GM12878 (cell line): Measurements from ENCODE around the gene FARS2. TPM values are rescaled to one million over a fixed set of nuclear protein-coding genes. Genes with fewer than 3 reads are reported as not detected.

Experiments
- ATAC-seq: fragments of 200-7000 bp; cut with Tn5 transposase; 3 replicates; pipeline ENCODE4 v1.9.1; 2020; ENCODE audit warnings: mild to moderate bottlenecking, moderate library complexity
- BruUV-seq: library from RNA; stranded (reverse); fragments of 400-500 nt; replicated peaks from 2 replicates; lab custom pipeline; 2021; lab: Mats Ljungman, UMichigan
- CTCF ChIA-PET: fragments of 300-600 bp; sonication (Branson Sonifier 250); formaldehyde crosslinking; extraction: SDS; loops from one replicate; lab custom pipeline; 2021; ENCODE audit warnings: inconsistent platforms; lab: Yijun Ruan, JAX
- POLR2A ChIA-PET: fragments of 350-600 bp; formaldehyde crosslinking; extraction: SDS; loops from one replicate; lab custom pipeline; 2021; ENCODE audit warnings: inconsistent platforms; lab: Charles Lee
- RAD21 ChIA-PET: fragments of 300-600 bp; sonication (Branson Sonifier 250); formaldehyde crosslinking; loops from one replicate; lab custom pipeline; 2023; ENCODE audit warnings: antibody characterized with exemption; ENCODE audit not compliant: unreplicated experiment; lab: Charles Lee
- SMC1A ChIA-PET: fragments of 300-600 bp; sonication (Branson Sonifier 250); formaldehyde crosslinking; loops from one replicate; lab custom pipeline; 2023; ENCODE audit not compliant: unreplicated experiment, uncharacterized antibody; lab: Charles Lee
- DNase-seq: peaks from one replicate; pipeline ENCODE4 v3.0.0-alpha.2; 2011; ENCODE audit warnings: low read depth, low spot score
- FAIRE-seq: peaks from 3 replicates; lab custom pipeline; 2011; peaks lifted over from hg19 to GRCh38; lab: Jason Lieb, UNC
- H2AFZ ChIP-seq: 2 replicates; pipeline ENCODE4 v1.6.0; 2011; ENCODE audit warnings: low read depth, low read length, control low read depth; ENCODE audit not compliant: control insufficient read depth
- H3K27ac ChIP-seq: 2 replicates; pipeline ENCODE4 v1.5.1; 2011; ENCODE audit warnings: control low read depth; ENCODE audit not compliant: control insufficient read depth, insufficient read depth
- H3K27me3 ChIP-seq, 2 experiments: replicated peaks in 1 of 2; 2 replicates each; pipeline versions ENCODE4 v1.6.0 to v1.6.1; 2011; ENCODE audit warnings: low read length in 1 of 2; ENCODE audit not compliant: control insufficient read depth in 2 of 2, insufficient read depth in 2 of 2
- H3K36me3 ChIP-seq, 2 experiments: 2 replicates each; pipeline ENCODE4 v1.5.1; 2011; ENCODE audit warnings: low read length in 1 of 2; ENCODE audit not compliant: control insufficient read depth in 2 of 2, insufficient read depth in 2 of 2
- H3K4me1 ChIP-seq: 2 replicates; pipeline ENCODE4 v1.6.1; 2011; ENCODE audit warnings: mild to moderate bottlenecking, low read length, moderate library complexity, mixed read lengths; ENCODE audit not compliant: control insufficient read depth, insufficient read depth
- H3K4me2 ChIP-seq: 2 replicates; pipeline ENCODE4 v1.6.0; 2011; ENCODE audit warnings: control low read depth; ENCODE audit not compliant: control insufficient read depth, insufficient read depth
- H3K4me3 ChIP-seq: fragments of 200-600 bp; sonication (generic); 2 replicates; pipeline ENCODE4 v1.5.1; 2016
- H3K79me2 ChIP-seq: 2 replicates; pipeline ENCODE4 v1.6.0; 2011; ENCODE audit warnings: low read length; ENCODE audit not compliant: control insufficient read depth, insufficient read depth
- H3K9ac ChIP-seq: 2 replicates; pipeline ENCODE4 v1.8.0; 2011; ENCODE audit warnings: low read length, control low read depth, mixed read lengths; ENCODE audit not compliant: control insufficient read depth, insufficient read depth
- H3K9me3 ChIP-seq: replicated peaks from 3 replicates; pipeline ENCODE4 v1.5.1; 2011; ENCODE audit warnings: mild to moderate bottlenecking, low read length; ENCODE audit not compliant: control insufficient read depth, insufficient read depth
- H4K20me1 ChIP-seq: 2 replicates; pipeline ENCODE4 v1.6.0; 2011; ENCODE audit not compliant: control insufficient read depth, insufficient read depth
- ASH2L ChIP-seq: fragments of 300-600, 200-600 bp; sonication (generic); IDR thresholded peaks from 2 replicates; pipeline ENCODE4 v1.6.1; 2017; ENCODE audit warnings: low read depth, mild to moderate bottlenecking, borderline replicate concordance
- CHD2 ChIP-seq: IDR thresholded peaks from 2 replicates; pipeline ENCODE4 v1.6.1; 2011; ENCODE audit warnings: low read depth, low read length, improper control_type of control experiment, borderline replicate concordance
- CREM ChIP-seq: IDR thresholded peaks from 2 replicates; pipeline ENCODE4 v1.6.1; 2014; ENCODE audit warnings: antibody characterized with exemption, low read depth
- ELK1 ChIP-seq: IDR thresholded peaks from 2 replicates; pipeline ENCODE4 v1.6.1; 2012; ENCODE audit warnings: low read depth, low read length, improper control_type of control experiment
- KDM1A ChIP-seq: fragments of 200-600 bp; sonication (generic); IDR thresholded peaks from 2 replicates; pipeline ENCODE4 v1.6.1; 2016; ENCODE audit warnings: borderline replicate concordance
- PML ChIP-seq: IDR thresholded peaks from 2 replicates; pipeline ENCODE4 v1.6.1; 2012; ENCODE audit warnings: low read length, inconsistent platforms
- TCF12 ChIP-seq: IDR thresholded peaks from 2 replicates; pipeline ENCODE4 v1.6.1; 2011; ENCODE audit warnings: low read depth, mild to moderate bottlenecking, low read length
- ZNF384 ChIP-seq: IDR thresholded peaks from 2 replicates; pipeline ENCODE4 v1.6.1; 2012; ENCODE audit warnings: low read depth, mild to moderate bottlenecking, low read length, improper control_type of control experiment, borderline replicate concordance
- WGBS: methylation state at CpG from one replicate; pipeline ENCODE4 v1.1.6; 2016; ENCODE audit warnings: low lambda C conversion rate; ENCODE audit not compliant: insufficient replicate concordance, insufficient coverage; ENCODE audit errors: missing lambda C conversion rate; 5-methylcytosine and 5-hydroxymethylcytosine counted together
- in situ Hi-C: fragments of 300-500 bp; cut with MboI; formaldehyde crosslinking; loops from 9 replicates; pipeline ENCODE4 v1.14.3; 2018; ENCODE audit warnings: mixed read lengths
- intact Hi-C: fragments of 100-400 bp; cut with micrococcal nuclease; formaldehyde crosslinking; loops from one replicate; pipeline ENCODE4 v1.14.2; 2022; ENCODE audit not compliant: unreplicated experiment
- polyA plus RNA-seq, 11 experiments: library from polyadenylated mRNA; depleted of rRNA in 4 of 11; unstranded in 6 of 11; stranded (reverse) in 5 of 11; fragments of >200 nt; fragmentation: Nextera tagmentation in 4 of 11; fragmentation: Illumina TruSeq in 1 of 11; extraction: Ambion mirVana in 4 of 11; extraction: Trizol in 1 of 11; gene quantifications; 1 replicate in 1 of 11; 2 replicates in 10 of 11; pipeline versions ENCODE4 v1.2.1 to v1.2.3, GENCODE V29; 2011 to 2016; ENCODE audit warnings: inconsistent platforms in 2 of 11, missing spikeins in 2 of 11, low read depth in 1 of 11
- total RNA-seq, 4 experiments: library from RNA; depleted of rRNA in 3 of 4; stranded (reverse); fragments of >200 nt in 3 of 4; fragmentation: Illumina TruSeq in 1 of 4; extraction: Trizol in 1 of 4; gene quantifications; 2 replicates each; pipeline versions ENCODE4 v1.2.1 to v1.2.3, GENCODE V29; 2013 to 2021

Gene FARS2
- total and polyA plus RNA-seq, 10 of the 15 experiments (the other 5 are each of a cell fraction or from before 2014, with no cell fraction given), result 16.8 to 46.7 (median 25.6) TPM

DNA sequence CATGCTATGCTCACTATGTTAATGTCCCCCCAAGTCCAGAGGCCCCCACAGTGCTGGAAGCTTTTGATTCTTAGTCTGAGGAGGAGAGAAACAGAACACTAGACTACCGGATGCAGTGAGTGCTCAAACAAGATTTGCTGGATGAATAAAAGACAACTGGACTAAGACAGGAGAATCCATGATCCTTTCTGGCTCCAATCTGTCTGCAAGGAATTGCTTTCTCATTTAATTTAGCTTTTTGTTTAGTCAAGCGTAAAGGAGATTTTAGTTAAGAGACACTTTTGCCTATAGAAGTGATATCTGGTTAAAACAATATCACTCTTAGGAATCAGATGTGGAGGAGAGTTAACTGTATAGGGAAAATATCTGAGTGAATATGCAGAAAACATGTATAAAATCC lies 14.1 kb upstream of the FARS2 start:
- TF ChIP-seq ASH2L (no peak), CREM (no peak), ZNF384 (no peak), TCF12 (no peak), ELK1 (no peak), PML (no peak), CHD2 (no peak), KDM1A (no peak)

More for the DNA sequence above, 14.1 kb upstream of the FARS2 start:
- WGBS, result 98% methylated on average over 2 of the region's 2 CpGs
- no peak overlapping the region for H3K4me3 ChIP-seq
- no peak overlapping the region for H3K4me2 ChIP-seq
- H3K4me1 ChIP-seq, result no peaks in the 10 kb centered on the region
- ChIA-PET CTCF (interaction anchor here (0.8 to 1.7 kb wide), 2 partner anchors 12 to 103 kb away, joined by 4 to 6 read pairs; no protein-coding TSS in a partner anchor), POLR2A (interaction anchor here (1.8 kb wide), 1 partner anchor 11 kb away, joined by 4 read pairs; no protein-coding TSS in a partner anchor), SMC1A (interaction anchor here (0.9 to 1.0 kb wide), 2 partner anchors 12 to 83 kb away, joined by 3 to 4 read pairs; no protein-coding TSS in a partner anchor), RAD21 (no interaction called here)
- H3K36me3 ChIP-seq, result peaks cover 0 to 2% of the 10 kb centered on the region in 2 experiments; a peak in 3 of 4 replicates
- intact Hi-C loops, result no loop called here
- BruUV-seq, result no TSS peak
- H3K79me2 ChIP-seq, result no peaks in the 10 kb centered on the region; the same call in 1 of the 2 replicates
- no peak overlapping the region for H2AFZ ChIP-seq
- DNase-seq (no peak), ATAC-seq (no peak), FAIRE-seq (no peak)
- H3K27me3 ChIP-seq, result no peaks in the 10 kb centered on the region
- H3K9me3 ChIP-seq, result no peaks in the 10 kb centered on the region
- in situ Hi-C loops, result no loop called here
- no peak overlapping the region for H3K9ac ChIP-seq
- H3K27ac ChIP-seq, result no peak overlapping the region
- no peaks in the 10 kb centered on the region for H4K20me1 ChIP-seq
